GM21515 (cell line): Measurements from ENCODE around the gene SOX13.

Experiments
- ATAC-seq: cut with Tn5 transposase; IDR thresholded peaks from one replicate; pipeline ENCODE4 v1.9.1; 2021; ENCODE audit not compliant: unreplicated experiment

SOX13 gene

DNA sequence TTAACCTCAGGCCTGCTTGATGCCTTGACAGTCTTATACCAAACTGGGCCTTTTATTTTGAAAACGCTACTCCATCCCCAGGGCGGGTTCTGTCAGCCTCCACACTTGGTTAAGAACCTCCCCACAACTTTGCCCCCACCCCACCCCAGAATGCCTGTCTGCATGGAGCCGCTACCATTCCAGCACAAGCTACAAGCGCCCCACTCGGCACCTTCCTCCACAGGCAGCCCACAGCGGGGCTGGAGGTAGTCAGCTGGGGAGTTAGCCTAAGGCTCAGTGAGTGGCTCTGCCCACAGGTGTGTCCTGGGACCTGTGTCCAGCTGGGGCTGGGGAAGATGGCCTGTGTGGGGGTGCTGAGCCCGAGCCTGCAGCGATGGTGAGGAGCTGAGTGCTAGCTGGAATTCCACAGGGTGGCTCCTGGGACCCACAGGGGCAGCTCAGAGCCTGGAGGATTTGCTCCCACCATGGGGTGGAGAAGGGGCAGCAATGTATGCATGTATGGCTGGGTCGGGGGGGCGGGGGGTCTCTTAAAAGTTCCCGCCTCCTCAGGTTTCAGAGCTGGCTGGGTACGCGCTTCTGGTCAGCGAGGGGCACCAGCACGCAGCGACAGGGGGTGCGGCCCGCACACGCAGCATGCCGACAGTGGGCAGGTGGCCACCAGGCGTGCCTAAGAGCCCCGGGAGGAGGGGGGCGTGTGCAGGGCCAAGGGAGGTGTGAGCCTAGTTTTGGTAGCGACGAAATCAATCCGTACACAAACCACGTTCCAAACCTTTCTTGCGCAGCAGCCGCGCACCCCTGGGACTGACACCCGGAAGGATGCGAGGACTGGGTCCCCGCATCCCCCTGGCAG is 78.0 kb downstream of the SOX13 start:
- no peak for ATAC-seq

DNA sequence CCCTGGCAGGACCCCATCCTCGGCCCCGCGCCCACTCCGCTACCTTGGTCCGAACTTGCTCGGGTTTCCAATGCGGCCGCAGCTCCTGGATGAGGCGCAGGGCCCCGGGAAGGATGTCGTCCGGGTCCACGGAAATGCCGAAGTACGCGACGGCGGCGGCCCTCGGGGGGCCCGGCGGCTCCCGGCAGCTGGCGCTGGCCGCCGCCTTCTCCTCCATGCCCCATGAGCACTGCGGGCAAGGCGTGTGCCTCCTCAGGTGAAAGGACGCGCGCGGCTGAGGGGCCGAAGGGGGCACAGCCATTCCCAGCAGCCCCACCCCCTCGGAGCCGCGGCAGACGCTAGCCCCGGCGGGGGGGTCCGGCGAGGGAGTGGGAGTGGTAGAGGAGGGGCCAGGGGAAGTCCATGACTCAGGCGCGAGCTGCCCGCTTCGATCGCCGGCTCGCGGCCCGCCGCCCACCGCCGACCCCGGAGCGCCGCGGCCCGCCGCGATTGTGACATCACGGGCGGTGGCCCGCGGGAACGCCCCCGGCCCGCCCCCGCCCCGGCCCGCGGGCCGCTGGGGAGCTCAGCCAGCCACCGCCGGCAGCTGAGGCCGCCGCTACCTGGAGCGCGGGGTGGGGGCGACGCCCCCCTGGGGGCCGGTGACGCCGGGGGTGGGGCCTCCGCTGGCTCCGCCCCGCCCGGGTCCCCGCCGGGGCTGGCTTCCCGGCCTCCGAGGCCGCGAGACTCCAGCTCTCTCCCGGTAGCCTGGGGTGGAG is 78.8 kb downstream of the SOX13 start, which contains the start of gene ETNK2:
ETNK2 (minus strand) TSS at position 493 of the 758 bp plus-strand sequence; CDS start at position 301, 192 bp downstream.
- ATAC-seq = no peak

DNA sequence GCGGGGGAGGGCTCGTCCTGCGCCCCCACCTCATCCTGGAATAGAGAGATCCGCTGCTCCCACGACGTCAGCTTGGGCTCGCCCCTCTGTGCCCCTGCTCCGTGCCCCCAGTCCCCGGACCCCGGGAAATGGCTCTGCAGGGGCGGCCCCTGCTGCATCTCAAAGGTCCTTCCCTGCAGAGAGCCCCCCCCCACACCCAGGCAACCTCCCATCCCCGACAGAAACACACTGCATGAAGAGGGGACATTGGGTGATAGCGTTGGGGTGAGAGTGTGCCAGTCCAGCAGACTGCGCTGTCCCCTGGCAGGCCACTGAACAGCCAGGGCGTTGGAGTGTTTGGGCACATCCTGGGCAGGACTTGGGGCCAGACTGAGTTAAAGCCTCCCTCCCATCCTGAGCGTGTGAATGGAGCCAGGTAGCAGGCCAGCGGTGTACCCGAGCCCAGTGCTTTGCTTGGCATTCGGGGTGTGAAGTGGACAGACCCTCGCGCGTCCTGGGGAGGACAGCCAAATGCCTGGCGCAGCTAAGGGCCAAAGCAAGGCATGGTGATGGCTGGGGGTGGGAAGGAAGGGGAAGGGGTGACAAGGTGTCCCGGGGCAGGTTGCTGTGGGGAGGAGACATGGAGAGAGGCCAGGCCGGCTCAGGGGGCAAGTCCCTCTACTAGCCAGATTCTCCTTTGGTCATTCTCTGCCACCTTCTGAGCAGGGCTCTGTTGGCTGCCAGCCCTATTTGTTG is 79.6 kb downstream of the SOX13 start:
- no peak for ATAC-seq

DNA sequence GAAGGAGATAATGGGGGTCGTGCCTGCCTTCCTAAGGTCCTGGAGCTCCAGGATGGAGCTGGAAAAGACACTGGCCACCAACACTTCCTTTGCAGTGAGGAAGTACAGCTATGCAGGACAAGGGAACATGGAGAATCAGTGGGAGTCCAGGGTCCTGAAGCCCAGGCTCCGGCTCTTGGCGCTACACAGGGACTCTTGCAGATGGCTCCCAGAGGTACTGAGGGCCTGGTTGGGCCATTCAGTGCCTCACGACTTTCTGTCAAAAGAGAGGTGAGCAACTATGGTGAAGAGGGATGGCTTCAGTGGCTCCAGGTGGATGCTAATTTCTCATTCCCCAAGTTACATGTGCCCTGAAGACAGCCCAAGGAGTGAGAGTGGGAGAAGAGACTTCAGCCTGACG is 80.8 kb downstream of the SOX13 start:
- ATAC-seq = no peak

DNA sequence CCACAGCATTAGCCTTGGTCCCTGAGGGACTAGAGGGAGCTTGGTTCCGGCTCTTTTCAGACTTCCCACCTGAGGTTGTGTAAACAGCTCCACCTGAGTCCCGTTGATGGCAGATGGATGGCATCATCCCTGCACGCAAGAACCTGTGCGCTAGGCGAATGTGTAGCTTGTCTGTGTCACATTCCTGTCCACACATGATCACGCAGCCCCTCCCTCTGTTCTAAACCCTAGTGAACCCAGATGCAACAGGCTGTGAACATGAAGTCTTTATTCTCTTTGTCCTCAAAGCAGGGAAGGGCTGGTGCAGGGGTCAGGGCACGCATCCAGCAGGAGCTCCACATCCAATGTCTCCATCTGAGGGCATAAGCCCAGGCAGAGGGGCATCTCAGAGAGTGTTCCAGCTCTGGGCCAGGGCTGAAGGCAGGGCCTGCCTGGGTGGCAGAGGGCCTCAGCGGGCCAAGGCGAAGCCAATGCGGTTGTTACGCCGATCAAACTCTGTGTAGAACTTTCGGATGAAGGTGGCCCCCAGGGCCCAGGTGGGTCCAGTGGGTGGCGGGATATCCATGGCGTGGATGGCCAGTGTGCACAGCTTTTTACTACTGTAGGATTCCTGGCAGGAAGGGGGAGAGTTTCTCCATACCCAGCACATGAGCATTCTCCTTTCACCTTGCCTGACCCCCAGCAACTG is 81.8 kb downstream of the SOX13 start:
- ATAC-seq = no peak

DNA sequence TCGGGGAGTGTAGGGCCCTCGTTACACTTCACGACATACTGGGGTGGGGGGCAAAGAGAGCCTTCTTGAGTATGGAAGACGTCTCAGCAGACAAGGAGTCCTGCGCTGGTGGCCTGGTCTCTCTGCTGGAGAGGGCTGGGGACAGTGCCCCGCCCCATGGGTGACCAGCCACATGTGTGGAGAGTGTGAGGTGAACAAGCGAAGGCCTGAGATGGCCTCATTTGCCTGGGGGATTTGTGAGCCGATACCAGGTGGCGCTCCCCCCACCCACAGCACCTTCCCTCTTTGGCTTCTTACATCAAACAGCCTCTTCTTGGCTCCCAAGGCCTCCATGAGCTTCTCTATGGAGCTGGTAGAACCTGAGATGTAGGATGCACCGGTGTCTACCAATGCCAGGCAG is 83.0 kb downstream of the SOX13 start:
- no peak for ATAC-seq

DNA sequence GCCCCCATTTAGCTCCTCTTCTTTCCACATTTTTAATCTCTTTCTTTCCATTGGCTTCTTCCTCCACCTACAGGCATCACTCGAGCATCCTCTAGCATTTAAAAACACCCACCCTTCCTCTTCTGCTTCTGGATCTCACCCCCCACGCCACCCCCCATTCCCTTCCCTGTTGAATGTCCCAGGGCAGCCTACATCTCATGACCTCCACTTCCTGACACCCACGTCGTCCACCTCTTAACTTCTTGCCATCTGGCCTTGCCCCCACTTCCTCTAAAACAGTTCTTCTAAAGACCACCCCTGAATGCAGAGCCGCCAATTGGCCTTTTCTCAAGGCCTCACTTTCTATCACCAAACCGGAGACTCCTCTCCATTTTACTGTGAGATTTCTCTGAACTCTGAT is 85.0 kb downstream of the SOX13 start:
- no peak for ATAC-seq

DNA sequence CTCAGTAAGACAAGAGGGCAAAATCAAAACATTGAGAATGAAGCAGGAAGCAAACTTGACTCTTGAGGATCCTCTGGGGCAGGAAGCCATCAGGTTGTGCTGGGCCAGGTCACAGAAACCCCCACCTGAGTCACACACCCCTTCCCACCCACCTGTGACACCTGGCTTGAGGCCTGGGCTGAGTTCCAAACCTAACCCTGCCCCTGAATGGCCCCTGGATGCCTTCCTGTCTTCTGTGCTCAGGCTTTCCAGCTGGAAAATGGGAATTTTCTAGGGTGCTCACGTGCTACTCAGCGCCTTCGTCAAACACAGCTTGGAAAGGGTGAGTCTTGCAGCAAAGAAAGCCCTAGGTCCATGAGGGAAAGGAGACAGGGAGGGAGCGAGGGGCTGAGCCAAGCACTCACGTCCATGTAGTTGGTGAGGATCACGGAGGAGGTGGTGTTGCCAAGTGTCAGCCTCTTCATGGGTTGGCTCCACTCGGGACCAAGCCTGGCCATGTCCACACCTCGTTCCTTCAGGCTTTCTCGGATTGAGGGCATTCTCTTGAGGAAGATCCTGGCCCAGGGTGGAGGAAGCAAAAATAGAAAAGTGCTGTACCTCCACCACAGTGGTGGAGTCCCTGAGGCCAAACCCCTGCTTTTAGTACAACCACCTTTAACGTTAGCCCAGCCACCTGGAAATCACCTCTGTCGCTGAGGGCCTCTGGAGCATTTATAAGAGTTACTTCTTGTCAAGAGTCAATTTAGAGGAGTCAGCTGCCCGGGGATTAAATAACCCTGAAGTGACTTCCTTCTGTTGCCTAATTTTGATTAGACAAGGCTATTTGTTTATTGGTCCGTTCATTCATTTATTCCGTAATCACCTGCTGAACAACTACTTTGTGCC is 88.9 kb downstream of the SOX13 start:
- ATAC-seq = no peak

DNA sequence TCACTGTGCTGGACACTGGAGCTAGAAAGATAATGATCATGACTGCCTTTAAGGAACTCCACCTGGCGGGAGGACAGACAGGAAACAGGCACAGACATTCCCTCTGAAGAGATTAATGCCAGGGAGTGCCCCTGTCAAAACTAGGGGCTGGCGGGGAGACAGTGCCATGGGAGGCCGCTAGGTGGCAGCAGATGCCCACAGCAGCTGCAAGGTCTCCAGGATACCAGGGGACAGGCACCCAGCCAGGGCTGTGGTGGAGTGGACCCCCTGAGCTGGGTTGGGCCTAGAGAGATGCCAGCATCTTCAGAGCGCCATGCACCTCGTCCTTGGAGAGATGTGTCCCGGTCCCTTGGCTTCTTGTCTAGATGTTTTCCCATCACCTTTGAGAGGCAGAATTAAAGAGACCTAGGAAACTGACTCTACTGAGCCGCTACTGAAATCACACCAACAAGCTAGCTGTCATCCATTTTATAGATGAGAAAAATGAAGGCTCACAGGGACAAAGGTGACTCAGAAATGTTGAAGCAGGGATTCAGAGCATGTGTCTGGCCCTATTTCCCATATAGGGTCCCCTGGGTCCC is 89.7 kb downstream of the SOX13 start:
- ATAC-seq = no peak

DNA sequence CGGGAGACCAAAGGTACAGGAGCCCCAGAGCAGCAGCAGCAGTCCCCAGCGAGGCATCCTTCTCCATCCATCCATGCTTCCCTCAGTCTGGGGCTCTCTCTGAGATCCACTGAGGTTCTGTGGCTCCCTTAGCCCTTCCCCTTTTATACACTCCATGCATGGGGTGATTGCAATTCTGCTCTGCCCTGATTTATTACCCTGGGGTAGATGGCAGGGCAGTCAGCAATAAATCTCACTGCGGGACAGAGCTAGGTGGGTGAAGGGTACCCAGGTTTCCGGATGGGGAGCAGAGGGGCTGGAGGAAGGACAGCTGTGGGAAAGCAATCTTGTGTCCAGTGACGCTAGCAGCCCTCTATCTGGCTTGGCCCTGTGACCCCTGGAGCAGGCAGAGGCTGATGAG is 93.3 kb downstream of the SOX13 start, which contains the start of gene REN:
REN (minus strand) TSS at position 119 of the 400 bp plus-strand sequence; CDS start at position 75, 44 bp downstream.
- ATAC-seq = no peak

DNA sequence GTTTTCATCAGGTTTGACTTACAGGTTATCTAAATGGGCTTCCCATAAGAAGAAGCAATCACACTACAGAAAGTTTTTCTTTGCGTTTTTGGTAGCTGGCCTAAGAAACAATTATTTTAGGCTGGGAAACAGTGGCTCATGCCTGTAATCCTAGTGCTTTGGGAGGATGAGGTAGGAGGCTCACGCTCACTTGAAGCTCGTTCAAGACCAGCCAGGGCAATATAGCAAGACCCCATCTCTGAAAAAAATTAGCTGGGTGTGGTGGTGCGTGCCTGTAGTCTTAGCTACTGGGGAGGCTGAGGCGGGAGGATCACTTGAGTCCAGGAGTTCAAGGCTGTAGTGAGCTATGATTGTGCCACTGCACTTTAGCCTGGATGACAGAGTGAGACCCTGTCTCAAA is 94.8 kb downstream of the SOX13 start:
- ATAC-seq = no peak

DNA sequence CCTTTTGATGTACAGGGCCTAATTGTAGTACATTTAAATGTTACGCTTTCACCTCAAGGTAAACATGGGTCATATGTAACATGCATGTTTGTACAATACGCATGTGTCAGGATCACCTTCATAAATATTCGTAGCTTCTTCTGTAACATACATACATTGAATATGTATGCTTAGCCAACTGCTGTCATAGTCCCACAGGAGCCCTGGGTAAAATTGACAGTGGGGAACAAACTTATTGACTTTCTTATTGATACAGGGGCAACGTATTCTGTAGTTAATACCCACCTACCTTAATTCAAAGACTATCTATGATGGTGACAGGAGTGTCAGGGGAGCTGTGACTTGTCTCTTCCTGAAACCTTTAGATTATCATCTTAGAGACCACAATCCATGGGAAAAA is 96.9 kb downstream of the SOX13 start:
- no peak for ATAC-seq

DNA sequence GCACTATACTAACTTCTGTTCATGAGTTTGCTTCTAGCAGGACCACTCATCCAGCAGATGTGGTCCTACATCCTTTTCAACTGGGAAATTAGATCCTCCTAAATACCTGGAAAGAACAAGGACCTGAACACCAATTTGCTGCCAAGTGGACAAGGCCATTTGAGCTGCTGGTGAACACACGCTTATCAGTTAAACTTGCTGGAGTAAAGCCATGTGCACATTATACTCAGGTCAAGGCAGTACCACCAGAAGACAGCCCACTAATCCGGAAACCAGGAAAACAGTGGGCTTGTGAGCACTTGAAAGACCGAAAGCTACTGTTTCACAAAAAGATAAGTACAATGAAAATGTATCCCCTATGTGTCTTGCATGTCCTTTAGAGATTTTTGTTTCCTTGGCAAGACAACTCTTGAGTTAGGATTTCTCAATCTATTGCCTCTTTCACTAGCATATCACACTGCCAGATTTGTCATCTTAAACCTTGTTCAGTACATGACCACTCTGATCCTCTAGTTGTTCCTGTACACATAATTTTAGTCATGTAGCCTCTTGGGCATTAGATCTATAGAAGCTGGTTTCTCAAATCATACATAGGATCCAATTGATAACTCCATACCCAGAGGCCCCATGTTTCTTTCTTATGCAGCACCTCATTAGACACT is 97.7 kb downstream of the SOX13 start:
- ATAC-seq = no peak

DNA sequence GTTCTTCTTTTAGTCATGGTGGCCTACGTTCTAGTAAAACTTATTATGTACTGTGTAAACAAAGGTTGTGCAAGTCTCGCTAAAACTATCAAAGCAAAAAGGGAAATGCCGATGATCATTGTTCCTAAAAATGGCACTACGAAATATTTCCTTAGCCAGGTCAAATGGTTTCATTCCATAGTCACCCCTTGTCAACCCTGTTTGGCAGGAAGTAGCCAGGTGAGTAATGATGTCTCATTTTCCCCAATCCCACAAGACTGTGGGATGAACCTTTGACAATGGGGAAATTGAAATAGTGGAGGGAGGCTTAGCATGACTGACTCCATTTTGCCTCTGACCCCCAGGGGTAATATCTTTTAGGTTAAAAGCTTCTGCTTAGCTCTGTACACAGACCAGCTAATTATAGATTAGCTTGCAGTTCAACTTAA is 98.8 kb downstream of the SOX13 start:
- no peak for ATAC-seq

DNA sequence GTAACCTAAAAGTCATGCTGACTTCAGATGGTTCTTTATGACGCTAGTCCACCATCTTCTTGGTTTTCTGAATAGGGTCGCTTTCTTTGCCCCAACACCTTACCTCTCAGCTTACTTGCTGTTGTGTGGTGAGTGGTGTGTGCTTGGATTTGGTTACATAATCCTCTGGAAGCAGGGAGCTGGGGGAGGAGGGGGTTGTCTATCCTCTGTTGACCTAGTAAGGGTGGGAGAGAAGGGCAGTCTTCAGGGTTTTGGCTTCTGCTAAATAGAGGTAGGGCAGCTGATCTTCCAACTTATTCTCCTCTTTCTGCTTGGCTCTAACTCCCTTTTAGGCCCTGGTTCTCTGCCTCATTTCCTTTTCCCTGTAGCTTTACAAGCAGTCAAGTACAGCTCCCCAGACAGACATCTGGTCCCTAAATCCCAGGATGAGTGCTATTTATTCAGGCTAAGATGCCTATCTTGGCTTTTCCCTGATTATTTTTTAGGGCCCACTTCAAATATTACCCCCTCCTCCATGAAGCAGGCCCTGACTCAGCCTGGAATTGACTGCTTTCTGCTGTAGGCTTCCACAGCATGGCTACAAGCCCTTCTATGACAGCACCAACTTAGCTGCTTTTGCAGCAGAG is 99.6 kb downstream of the SOX13 start:
- ATAC-seq = no peak

DNA sequence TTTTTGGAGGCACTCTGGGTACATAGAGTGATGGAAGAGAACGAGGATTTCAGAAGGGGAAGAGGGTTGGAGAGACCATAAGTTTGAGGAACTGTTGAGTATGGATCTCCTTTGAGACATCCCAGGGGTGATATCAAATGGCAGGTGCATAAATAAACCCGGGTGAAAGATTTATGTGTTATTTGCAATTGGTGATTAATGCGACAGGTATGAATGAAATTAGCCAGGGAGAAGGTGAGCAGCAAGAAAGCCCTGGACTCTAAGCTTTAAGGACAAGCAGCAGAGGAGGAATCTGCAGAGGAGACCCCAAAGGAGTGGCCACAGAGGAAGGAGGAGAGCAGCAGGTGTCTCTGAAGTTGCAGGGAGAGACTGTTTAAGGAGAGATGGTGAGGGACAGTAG is 102.0 kb downstream of the SOX13 start:
- ATAC-seq = no peak

DNA sequence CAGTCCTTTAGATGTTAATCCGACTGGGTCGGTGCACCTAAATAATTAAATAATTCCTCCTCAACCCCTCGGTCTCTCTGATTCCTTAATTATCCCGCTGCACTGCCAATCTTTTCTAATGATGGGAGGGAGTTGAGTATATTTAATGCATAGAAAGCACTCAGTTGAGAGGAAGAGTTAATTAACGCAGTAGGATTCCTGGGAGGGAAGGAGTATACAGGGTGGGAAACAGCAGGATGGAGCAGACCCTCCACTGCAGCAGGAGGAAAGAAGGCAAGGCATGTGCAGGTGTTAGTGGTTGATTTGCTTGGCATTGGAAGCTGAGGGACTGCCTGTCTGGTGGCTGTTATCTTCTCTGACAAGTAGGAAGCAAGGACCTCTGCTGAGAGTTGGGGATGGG is 103.1 kb downstream of the SOX13 start:
- ATAC-seq = no peak

DNA sequence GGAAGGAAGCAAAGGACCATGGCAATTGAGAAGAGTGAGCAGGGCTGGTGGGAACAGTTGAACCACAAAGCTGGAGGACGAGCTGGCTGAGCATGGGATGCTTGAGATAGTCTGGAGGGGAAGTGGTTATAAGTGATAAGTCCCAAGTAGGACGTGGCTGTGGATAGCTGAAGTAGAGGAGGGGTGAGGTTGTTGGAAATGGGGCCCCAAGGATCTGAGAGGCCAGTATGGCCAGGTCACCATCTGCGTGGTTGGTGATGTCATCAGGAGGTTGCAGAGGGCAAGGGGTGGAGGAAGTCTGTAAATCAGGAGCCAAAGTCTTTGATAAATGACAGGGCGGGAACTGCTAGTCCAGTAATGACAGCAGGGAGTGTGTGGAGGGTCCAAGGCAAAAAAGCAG is 104.2 kb downstream of the SOX13 start:
- ATAC-seq = no peak
